8988T (cell line): ENCODE data around the gene IPO9.
"Not testable (repeated sequence)": the region's sequence is repeated elsewhere in the genome, so short reads cannot be mapped to it uniquely, and the experiment has no call there.

ENCODE experiments used
- DNase-seq: peaks from one replicate; pipeline ENCODE4 v3.0.0; 2011

IPO9 gene

GRCh38 chr1:201810466-201811216 lies 18.3 kb upstream of the IPO9 start:
- no peak for DNase-seq

GRCh38 chr1:201813226-201813625 lies 15.7 kb upstream of the IPO9 start:
- no peak for DNase-seq

- no peak for DNase-seq
These were observed 12.6 kb upstream of the IPO9 start for GRCh38 chr1:201816309-201816854.

GRCh38 chr1:201818971-201819750 lies 9.8 kb upstream of the IPO9 start:
- DNase-seq, result no peak

GRCh38 chr1:201820413-201820812 lies 8.5 kb upstream of the IPO9 start:
- DNase-seq, result no peak

GRCh38 chr1:201825245-201825644 lies 3.7 kb upstream of the IPO9 start:
- DNase-seq, result no peak

GRCh38 chr1:201826830-201827229 lies 2.1 kb upstream of the IPO9 start:
- no peak for DNase-seq

- DNase-seq, result no peak
These were observed 1.4 kb upstream of the IPO9 start for GRCh38 chr1:201827321-201828216.

GRCh38 chr1:201828217-201828819 lies 639 bp upstream of the IPO9 start:
- no peak for DNase-seq

GRCh38 chr1:201831371-201831770 lies 2.4 kb downstream of the IPO9 start:
- no peak for DNase-seq

GRCh38 chr1:201834621-201835020 lies 5.7 kb downstream of the IPO9 start:
- no peak for DNase-seq

GRCh38 chr1:201838381-201838780 lies 9.4 kb downstream of the IPO9 start:
- DNase-seq, result no peak

- not testable (repeated sequence) for DNase-seq
These were observed 10.1 kb downstream of the IPO9 start for GRCh38 chr1:201839089-201839488.

- no peak for DNase-seq
These were observed 11.1 kb downstream of the IPO9 start for GRCh38 chr1:201840055-201840454.

GRCh38 chr1:201840490-201840889 lies 11.5 kb downstream of the IPO9 start:
- no peak for DNase-seq

- no peak for DNase-seq
These were observed 12.4 kb downstream of the IPO9 start for GRCh38 chr1:201841265-201841912.

- no peak for DNase-seq
These were observed 13.6 kb downstream of the IPO9 start for GRCh38 chr1:201842472-201843027.

- no peak for DNase-seq
These were observed 16.6 kb downstream of the IPO9 start for GRCh38 chr1:201845331-201846083.

- no peak for DNase-seq
These were observed 18.2 kb downstream of the IPO9 start for GRCh38 chr1:201847150-201847549.

- no peak for DNase-seq
These were observed 19.3 kb downstream of the IPO9 start for GRCh38 chr1:201848230-201848629.
